PC-9 (cell line): ENCODE data around the gene HEXA. TPM values are rescaled to one million over a fixed set of nuclear protein-coding genes. Genes with fewer than 3 reads are reported as not detected.

ENCODE experiments used
- BruUV-seq: library from RNA; stranded (reverse); fragments of 400-500 nt; replicated peaks from 2 replicates; lab custom pipeline; 2021; lab: Mats Ljungman, UMichigan
- CTCF ChIA-PET: fragments of 300-600 bp; sonication (Branson Sonifier 250); formaldehyde crosslinking; loops from one replicate; lab custom pipeline; 2022; ENCODE audit warnings: antibody characterized with exemption; lab: Charles Lee
- POLR2A ChIA-PET: fragments of 300-600 bp; sonication (Branson Sonifier 250); formaldehyde crosslinking; loops from one replicate; lab custom pipeline; 2022; ENCODE audit warnings: antibody characterized with exemption; ENCODE audit not compliant: unreplicated experiment; lab: Charles Lee
- DNase-seq, 2 experiments: peaks; one replicate each; pipeline versions ENCODE4 v3.0.0 to v3.0.0-alpha.2; 2015 to 2022; ENCODE audit warnings: mixed read lengths in 1 of 2
- H2AFZ ChIP-seq: fragments of 200-600 bp; sonication (generic); 2 replicates; pipeline ENCODE4 v1.8.1; 2017; ENCODE audit warnings: antibody characterized with exemption
- H3F3A ChIP-seq: fragments of 200-600 bp; sonication (generic); 2 replicates; pipeline ENCODE4 v1.8.1; 2017; ENCODE audit warnings: antibody characterized with exemption, mild to moderate bottlenecking, low read depth; ENCODE audit not compliant: insufficient read depth
- H3K27ac ChIP-seq: fragments of 200-600 bp; sonication (generic); 2 replicates; pipeline ENCODE4 v1.6.1; 2016; ENCODE audit warnings: mixed run types
- H3K27me3 ChIP-seq: fragments of 200-600 bp; sonication (generic); 2 replicates; pipeline ENCODE4 v1.6.1; 2016; ENCODE audit warnings: low read depth, mixed run types; ENCODE audit not compliant: insufficient read depth
- H3K36me3 ChIP-seq: fragments of 200-600 bp; sonication (generic); 2 replicates; pipeline ENCODE4 v1.6.1; 2016; ENCODE audit warnings: low read depth, mixed run types
- H3K4me1 ChIP-seq: fragments of 200-600 bp; sonication (generic); replicated peaks from 2 replicates; pipeline ENCODE4 v1.6.1; 2016; ENCODE audit warnings: mixed run types; ENCODE audit not compliant: insufficient read depth
- H3K4me2 ChIP-seq: fragments of 200-600 bp; sonication (generic); 2 replicates; pipeline ENCODE4 v1.6.1; 2017; ENCODE audit warnings: mixed run types
- H3K4me3 ChIP-seq: fragments of 200-600 bp; sonication (generic); 2 replicates; pipeline ENCODE4 v1.6.1; 2016; ENCODE audit warnings: mixed run types
- H3K79me2 ChIP-seq: fragments of 200-600 bp; sonication (generic); 2 replicates; pipeline ENCODE4 v1.6.1; 2017; ENCODE audit warnings: low read depth, mixed run types
- H3K9me2 ChIP-seq: fragments of 200-600 bp; sonication (generic); 2 replicates; pipeline ENCODE4 v1.8.1; 2017; ENCODE audit warnings: mild to moderate bottlenecking; ENCODE audit not compliant: insufficient read depth
- H3K9me3 ChIP-seq: fragments of 200-600 bp; sonication (generic); 2 replicates; pipeline ENCODE4 v1.8.1; 2016; ENCODE audit warnings: low read depth; ENCODE audit not compliant: insufficient read depth
- H4K20me1 ChIP-seq: fragments of 200-600 bp; sonication (generic); 2 replicates; pipeline ENCODE4 v1.8.1; 2017; ENCODE audit not compliant: insufficient read depth
- CTCF ChIP-seq: fragments of 200-600 bp; sonication (generic); conservative IDR thresholded peaks from 2 replicates; pipeline ENCODE4 v1.6.1; 2017; ENCODE audit warnings: mixed run types, antibody characterized with exemption, mild to moderate bottlenecking, moderate library complexity
- EZH2 ChIP-seq: fragments of 200-600 bp; sonication (generic); IDR thresholded peaks from 2 replicates; pipeline ENCODE4 v1.8.0; 2017; ENCODE audit warnings: antibody characterized with exemption, low read depth
- intact Hi-C: fragments of 100-400 bp; cut with micrococcal nuclease; formaldehyde crosslinking; loops from one replicate; pipeline ENCODE4 v1.10.0; 2022; ENCODE audit not compliant: unreplicated experiment
- total RNA-seq: library from RNA; stranded (reverse); gene quantifications from 2 replicates; pipeline ENCODE4 v1.2.3, GENCODE V29; 2021

Gene HEXA
- total RNA-seq, 1 experiment from 2014 or later, result 129 TPM

- POLR2A ChIA-PET, result interaction anchor here (0.6 to 0.7 kb wide), 3 partner anchors 149 to 1080 kb away, joined by 4 to 6 read pairs (median 4); no protein-coding TSS in a partner anchor
- intact Hi-C loops, result no loop called here
- TF ChIP-seq CTCF (no peak), EZH2 (no peak)
- Histone ChIP-seq H3K4me2 (peak overlapping the region; percentile 89), H3F3A (peaks cover 8% of the 10 kb centered on the region; the same call in 1 of the 2 replicates), H3K4me3 (peak overlapping the region; percentile 84), H3K4me1 (peaks cover 16% of the 10 kb centered on the region), H3K27ac (peak overlapping the region; percentile 73), H3K36me3 (no peaks in the 10 kb centered on the region), H3K27me3 (no peaks in the 10 kb centered on the region), H2AFZ (peak overlapping the region; percentile 97), H3K79me2 (peaks cover 36% of the 10 kb centered on the region), H4K20me1 (no peaks in the 10 kb centered on the region), H3K9me3 (no peaks in the 10 kb centered on the region), H3K9me2 (no peaks in the 10 kb centered on the region)
- CTCF ChIA-PET, result interaction anchor here (0.5 kb wide), 1 partner anchor 313 kb away, joined by 3 read pairs; no protein-coding TSS in a partner anchor
- DNase-seq, result peak in 1 of 2 experiments; percentile 62
- BruUV-seq, result no TSS peak
Measured at GRCh38 chr15:72375501-72375845, 341 bp downstream of the HEXA start.

GRCh38 chr15:72372361-72372760, 3.5 kb downstream of the HEXA start:
- H3K36me3 ChIP-seq, result no peaks in the 10 kb centered on the region
- no peaks in the 10 kb centered on the region for H3K27me3 ChIP-seq
- no TSS peak for BruUV-seq
- no peak overlapping the region for H3K27ac ChIP-seq
- peaks cover 8% of the 10 kb centered on the region; the same call in 1 of the 2 replicates for H3F3A ChIP-seq
- peaks cover 36% of the 10 kb centered on the region for H3K79me2 ChIP-seq
- intact Hi-C loops, result no loop called here
- no peak overlapping the region for H3K4me3 ChIP-seq
- no peak overlapping the region for H3K4me2 ChIP-seq
- DNase-seq, result no peak
- peaks cover 16% of the 10 kb centered on the region for H3K4me1 ChIP-seq
- H2AFZ ChIP-seq, result no peak overlapping the region
- POLR2A ChIA-PET, result no interaction called here
- H3K9me2 ChIP-seq, result no peaks in the 10 kb centered on the region
- no peaks in the 10 kb centered on the region for H3K9me3 ChIP-seq
- CTCF ChIA-PET, result no interaction called here
- no peak for TF ChIP-seq CTCF
- TF ChIP-seq EZH2, result no peak
- 0 out of 2 replicates have a peak, but pooled peaks cover 4% of the 10 kb centered on the region for H4K20me1 ChIP-seq

- no peak for DNase-seq
- ChIA-PET POLR2A (no interaction called here), CTCF (no interaction called here)
- BruUV-seq, result no TSS peak
- no peak overlapping the region for H3K4me2 ChIP-seq
- no peaks in the 10 kb centered on the region for H3K9me3 ChIP-seq
- H4K20me1 ChIP-seq, result 0 out of 2 replicates have a peak, but pooled peaks cover 12% of the 10 kb centered on the region
- no peak overlapping the region for H3K27ac ChIP-seq
- H2AFZ ChIP-seq, result no peak overlapping the region
- intact Hi-C loops, result no loop called here
- H3F3A ChIP-seq, result no peaks in the 10 kb centered on the region
- TF ChIP-seq CTCF (no peak), EZH2 (no peak)
- H3K4me1 ChIP-seq, result peaks cover 10% of the 10 kb centered on the region
- no peak overlapping the region for H3K4me3 ChIP-seq
- no peaks in the 10 kb centered on the region for H3K9me2 ChIP-seq
- no peaks in the 10 kb centered on the region for H3K36me3 ChIP-seq
- H3K27me3 ChIP-seq, result no peaks in the 10 kb centered on the region
- H3K79me2 ChIP-seq, result peaks cover 28% of the 10 kb centered on the region
Measured at GRCh38 chr15:72369964-72370363, 5.8 kb downstream of the HEXA start.
